NT2/D1 (cell line): ENCODE results near the gene PLXNA1.

Source experiments
- DNase-seq: peaks from one replicate; pipeline ENCODE4 v3.0.0-alpha.2; 2011; ENCODE audit warnings: low read depth, low spot score
- H3K27me3 ChIP-seq: 2 replicates; pipeline ENCODE4 v1.6.0; 2011; ENCODE audit warnings: mild to moderate bottlenecking; ENCODE audit not compliant: insufficient read length, insufficient read depth
- H3K36me3 ChIP-seq: 2 replicates; pipeline ENCODE4 v1.6.1; 2011; ENCODE audit warnings: mild to moderate bottlenecking, low read length, mixed read lengths; ENCODE audit not compliant: insufficient read depth, insufficient read length
- H3K4me1 ChIP-seq: 2 replicates; pipeline ENCODE4 v1.5.1; 2011; ENCODE audit not compliant: insufficient read depth, insufficient read length
- H3K4me3 ChIP-seq: 2 replicates; pipeline ENCODE4 v1.5.1; 2011; ENCODE audit warnings: low read depth; ENCODE audit not compliant: insufficient read length
- H3K9ac ChIP-seq: 2 replicates; pipeline ENCODE4 v1.6.0; 2011; ENCODE audit warnings: low read depth; ENCODE audit not compliant: insufficient read length
- H3K9me3 ChIP-seq: 2 replicates; pipeline ENCODE4 v1.5.1; 2011; ENCODE audit warnings: mild to moderate bottlenecking, low read length; ENCODE audit not compliant: insufficient read depth
- SUZ12 ChIP-seq: IDR thresholded peaks from 2 replicates; pipeline ENCODE4 v1.6.1; 2011; ENCODE audit not compliant: insufficient read length, insufficient read depth; ENCODE audit errors: extremely low read depth
- YY1 ChIP-seq: IDR thresholded peaks from 2 replicates; pipeline ENCODE4 v1.6.1; 2011; ENCODE audit not compliant: insufficient read length, insufficient read depth
- ZNF274 ChIP-seq: IDR thresholded peaks from 2 replicates; pipeline ENCODE4 v1.6.1; 2011; ENCODE audit warnings: mild to moderate bottlenecking, low read depth, low read length

PLXNA1 gene

GRCh38 chr3:127027811-127028548, 45.1 kb downstream of the PLXNA1 start:
- H3K27me3 ChIP-seq: no peaks in the 10 kb centered on the region
- TF ChIP-seq ZNF274: no peak
- no peak for TF ChIP-seq YY1
- no peak for TF ChIP-seq SUZ12
- no peak overlapping the region for H3K4me3 ChIP-seq
- H3K9me3 ChIP-seq: no peaks in the 10 kb centered on the region
- H3K36me3 ChIP-seq: peaks cover 100% of the 10 kb centered on the region
- no peak for DNase-seq
- no peak overlapping the region for H3K9ac ChIP-seq
- H3K4me1 ChIP-seq: no peaks in the 10 kb centered on the region

DNA sequence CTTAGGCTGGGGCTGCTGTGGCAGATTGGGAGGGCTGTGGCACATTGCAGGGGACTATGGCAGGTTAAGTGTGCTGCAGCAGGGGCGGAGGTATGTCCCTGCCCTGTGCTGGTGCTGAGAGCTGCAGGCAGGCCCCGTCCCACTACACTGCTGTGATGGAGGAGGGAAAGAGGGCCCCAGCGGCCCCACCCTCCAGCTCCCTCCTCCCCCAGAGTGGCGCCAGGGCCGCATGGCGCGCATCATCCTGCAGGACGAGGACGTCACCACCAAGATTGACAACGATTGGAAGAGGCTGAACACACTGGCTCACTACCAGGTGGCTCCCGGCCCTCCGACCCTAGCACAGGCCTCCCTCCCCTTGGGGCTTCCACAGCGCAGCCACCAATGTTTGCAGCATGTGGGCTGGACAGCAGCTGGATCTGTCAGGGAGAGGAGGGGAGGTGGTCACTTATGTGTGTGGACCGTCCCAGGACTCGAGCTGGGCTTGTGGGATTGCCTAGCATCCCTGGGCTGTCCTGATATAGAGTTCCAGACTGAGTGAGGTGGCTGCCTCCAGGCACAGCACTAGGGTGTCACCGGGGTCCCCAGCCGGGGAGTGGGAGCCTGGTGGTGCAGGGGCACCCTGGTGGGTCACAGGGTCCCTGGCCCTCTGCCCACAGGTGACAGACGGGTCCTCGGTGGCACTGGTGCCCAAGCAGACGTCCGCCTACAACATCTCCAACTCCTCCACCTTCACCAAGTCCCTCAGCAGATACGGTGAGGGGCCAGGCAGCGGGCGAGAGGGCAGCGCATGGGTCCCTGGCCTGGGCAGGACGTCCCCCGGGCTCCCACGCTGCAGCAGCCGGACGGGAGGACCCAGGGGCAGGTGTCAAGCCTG, 46.1 kb downstream of the PLXNA1 start:
- H3K9ac ChIP-seq: no peak overlapping the region
- H3K36me3 ChIP-seq: peaks cover 100% of the 10 kb centered on the region
- H3K4me1 ChIP-seq: no peaks in the 10 kb centered on the region
- TF ChIP-seq ZNF274 (no peak), SUZ12 (no peak), YY1 (no peak)
- no peaks in the 10 kb centered on the region for H3K27me3 ChIP-seq
- H3K9me3 ChIP-seq: no peaks in the 10 kb centered on the region
- H3K4me3 ChIP-seq: no peak overlapping the region
- no peak for DNase-seq

DNA sequence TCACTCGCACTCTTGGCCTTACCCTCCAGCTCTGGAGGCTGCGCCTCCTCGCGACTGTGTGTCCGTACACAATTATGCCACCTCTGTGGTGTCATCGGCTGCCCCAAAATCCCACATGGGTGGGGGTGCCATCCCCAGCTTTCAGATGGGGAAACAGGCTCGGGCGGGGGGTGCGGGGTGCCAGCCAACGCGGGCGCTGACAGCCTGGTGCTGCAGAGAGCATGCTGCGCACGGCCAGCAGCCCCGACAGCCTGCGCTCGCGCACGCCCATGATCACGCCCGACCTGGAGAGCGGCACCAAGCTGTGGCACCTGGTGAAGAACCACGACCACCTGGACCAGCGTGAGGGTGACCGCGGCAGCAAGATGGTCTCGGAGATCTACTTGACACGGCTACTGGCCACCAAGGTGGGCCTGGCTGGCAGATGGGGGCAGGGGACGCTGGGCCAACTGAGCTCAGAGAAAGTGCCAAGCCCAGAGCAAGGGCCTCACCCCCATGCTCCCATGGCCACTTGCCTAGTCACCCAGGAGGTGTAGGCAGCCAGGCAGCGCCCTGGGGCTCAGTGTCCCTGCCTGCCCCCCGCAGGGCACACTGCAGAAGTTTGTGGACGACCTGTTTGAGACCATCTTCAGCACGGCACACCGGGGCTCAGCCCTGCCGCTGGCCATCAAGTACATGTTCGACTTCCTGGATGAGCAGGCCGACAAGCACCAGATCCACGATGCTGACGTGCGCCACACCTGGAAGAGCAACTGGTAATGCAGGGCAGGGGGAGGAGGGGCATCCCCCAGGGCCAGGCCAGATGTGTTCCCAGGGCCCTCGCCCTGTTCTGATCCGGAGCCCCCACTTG, 47.0 kb downstream of the PLXNA1 start:
- H3K4me1 ChIP-seq: no peaks in the 10 kb centered on the region
- H3K9ac ChIP-seq: no peak overlapping the region
- TF ChIP-seq YY1 (no peak), SUZ12 (no peak), ZNF274 (no peak)
- no peaks in the 10 kb centered on the region for H3K9me3 ChIP-seq
- H3K36me3 ChIP-seq: peaks cover 99% of the 10 kb centered on the region
- no peaks in the 10 kb centered on the region for H3K27me3 ChIP-seq
- no peak overlapping the region for H3K4me3 ChIP-seq
- DNase-seq: no peak

DNA sequence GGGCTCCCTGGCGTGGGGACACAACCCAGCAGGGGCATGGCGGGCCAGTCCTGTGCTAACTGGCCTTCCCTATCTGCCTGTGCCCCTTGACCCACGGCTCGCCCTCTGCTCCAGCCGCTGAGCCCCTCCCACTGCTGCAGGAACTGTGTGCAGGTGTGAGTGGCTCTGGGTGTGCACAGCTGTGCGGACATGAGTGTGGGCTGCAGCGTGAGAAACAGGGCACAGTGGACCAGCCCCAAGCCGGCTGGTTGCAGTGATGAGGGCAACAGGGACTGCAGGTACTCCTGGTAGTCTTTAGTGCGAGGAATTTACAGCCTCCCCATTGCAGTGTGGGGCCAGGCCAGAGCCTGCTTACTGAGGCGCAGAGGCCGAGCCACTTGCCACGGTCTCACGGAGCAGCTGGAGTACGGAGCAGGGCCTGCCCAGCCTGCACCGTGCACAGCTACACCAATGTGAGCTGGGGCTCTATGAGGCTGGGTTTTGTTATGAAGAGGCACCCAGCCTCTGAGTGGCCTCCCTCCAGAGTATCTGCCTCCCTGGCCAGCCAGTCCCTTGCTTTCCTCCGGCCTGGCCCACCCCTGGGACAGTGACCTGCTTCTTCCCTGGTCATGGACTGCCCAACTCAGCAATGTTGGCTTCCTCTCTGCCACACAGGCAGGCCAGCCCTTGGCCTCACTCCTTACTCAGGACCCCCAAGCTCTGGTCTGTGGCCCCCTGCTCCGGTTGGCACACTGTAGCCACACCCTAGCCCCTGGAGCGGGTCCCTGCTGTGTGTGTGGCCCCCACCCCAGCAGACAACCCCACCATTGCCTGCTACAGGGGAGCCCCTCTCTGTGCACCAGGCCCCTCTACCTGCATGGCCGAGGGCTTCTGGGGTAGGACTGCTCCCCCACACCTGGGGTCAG, 47.8 kb downstream of the PLXNA1 start:
- Histone ChIP-seq H3K27me3 (no peaks in the 10 kb centered on the region), H3K9ac (no peak overlapping the region), H3K4me1 (no peaks in the 10 kb centered on the region), H3K36me3 (peaks cover 99% of the 10 kb centered on the region), H3K9me3 (no peaks in the 10 kb centered on the region), H3K4me3 (no peak overlapping the region)
- DNase-seq: no peak
- TF ChIP-seq YY1 (no peak), ZNF274 (no peak), SUZ12 (no peak)

DNA sequence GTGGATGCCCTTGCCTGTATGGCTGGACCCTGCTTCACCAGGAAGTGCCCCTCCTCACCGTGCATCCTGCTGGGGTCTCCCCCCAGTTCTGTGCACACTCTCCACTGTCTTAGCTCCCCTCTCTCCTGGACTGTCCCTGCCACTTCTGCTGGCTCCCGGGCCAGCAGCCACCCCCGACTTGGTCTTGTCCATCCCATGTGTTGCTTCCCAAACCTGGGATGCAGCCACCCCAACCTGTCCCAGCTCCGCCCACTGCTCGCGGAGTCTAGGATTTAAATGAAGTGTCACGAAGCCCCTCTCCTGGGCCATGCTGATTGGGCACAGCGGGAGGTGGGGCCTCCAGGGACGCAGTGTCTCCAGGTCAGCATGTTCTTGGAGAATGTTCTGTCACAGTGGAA, 48.5 kb downstream of the PLXNA1 start:
- TF ChIP-seq SUZ12: no peak
- peaks cover 99% of the 10 kb centered on the region for H3K36me3 ChIP-seq

GRCh38 chr3:127031845-127032244, 48.9 kb downstream of the PLXNA1 start:
- Histone ChIP-seq H3K9ac (no peak overlapping the region), H3K27me3 (no peaks in the 10 kb centered on the region), H3K36me3 (peaks cover 99% of the 10 kb centered on the region), H3K4me3 (no peak overlapping the region), H3K4me1 (no peaks in the 10 kb centered on the region), H3K9me3 (no peaks in the 10 kb centered on the region)
- no peak for DNase-seq
- TF ChIP-seq YY1 (no peak), ZNF274 (no peak), SUZ12 (no peak)

More for the DNA sequence above, 48.5 kb downstream of the PLXNA1 start:
- Histone ChIP-seq H3K4me3 (no peak overlapping the region), H3K4me1 (no peaks in the 10 kb centered on the region), H3K9ac (no peak overlapping the region), H3K9me3 (no peaks in the 10 kb centered on the region), H3K27me3 (no peaks in the 10 kb centered on the region)
- DNase-seq: no peak
